Posterior cingulate gyrus (tissue), 11 donors: ENCODE results near the gene DOCK9.
A peak's percentile ranks its signal among the peaks of the same experiment; 100 is the strongest.

Experiments
- DNase-seq, 10 donors: peaks; one replicate each; pipeline versions ENCODE4 v3.0.0 to v3.0.0-alpha.2; 2020 to 2021; ENCODE audit warnings: mixed read lengths in 3 of 10
- intact Hi-C: fragments of 100-400 bp; cut with DNase I; formaldehyde crosslinking; loops from one replicate; pipeline ENCODE4 v1.15.1; 2023

The DOCK9 gene

DNA sequence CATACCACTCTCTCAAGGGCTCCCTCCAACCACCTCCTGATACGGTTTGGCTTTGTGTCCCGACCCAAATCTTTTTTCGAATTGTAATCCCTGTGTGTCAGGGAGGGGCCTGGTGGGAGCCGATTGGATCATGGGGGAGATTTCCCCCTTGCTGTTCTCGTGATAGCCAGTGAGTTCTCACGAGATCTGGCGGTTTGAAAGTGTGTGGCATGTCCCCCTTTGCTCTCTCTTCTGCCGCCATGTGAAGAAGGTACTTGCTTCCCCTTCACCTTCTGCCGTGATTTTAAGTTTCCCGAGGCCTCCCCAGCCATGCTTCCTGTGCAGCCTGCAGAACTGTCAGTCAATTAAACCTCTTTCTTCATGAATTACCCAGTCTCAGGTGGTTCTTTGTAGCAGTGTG lies 190.7 kb downstream of the DOCK9 start:
- intact Hi-C loops = no loop called here
- DNase-seq = no peak

DNA sequence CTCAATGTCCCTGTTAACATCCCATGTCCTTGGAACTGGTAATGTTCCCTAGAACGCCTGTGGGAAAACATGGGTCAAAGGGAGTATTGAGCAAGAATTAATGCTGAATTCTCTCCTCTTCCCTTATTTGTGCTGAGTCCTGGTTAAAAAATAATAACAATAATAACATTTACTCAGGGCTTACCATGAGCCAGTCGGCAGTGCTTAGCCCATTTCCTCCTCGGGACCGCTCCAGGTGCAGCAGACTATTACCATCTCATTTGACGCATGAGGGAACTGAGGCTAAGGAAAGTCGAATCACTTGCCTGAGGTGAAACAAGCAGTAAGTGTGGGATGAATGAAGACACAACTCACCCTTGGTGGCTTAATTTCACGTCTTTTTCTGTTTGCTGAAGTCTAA lies 191.8 kb downstream of the DOCK9 start:
- no peak for DNase-seq
- intact Hi-C loops = no loop called here

DNA sequence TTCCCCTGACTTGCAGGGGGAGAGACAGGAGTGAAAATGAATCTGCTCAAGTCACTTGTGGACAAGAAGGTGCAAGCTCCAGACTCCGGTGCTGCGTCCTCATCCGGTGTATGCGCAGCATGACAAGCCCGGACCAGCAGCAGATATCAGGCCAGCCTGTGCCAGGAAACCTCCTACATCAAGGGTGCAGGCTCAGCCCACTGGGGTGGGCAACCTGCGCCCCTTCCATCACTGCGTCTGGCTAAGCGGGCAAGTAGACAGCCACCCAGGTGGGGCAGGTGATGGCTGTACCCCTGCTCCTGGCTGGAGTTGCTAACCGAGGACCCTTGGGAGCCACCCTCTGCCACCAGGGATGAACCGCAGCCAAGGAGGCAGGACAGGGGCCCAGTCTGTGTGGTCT lies 192.5 kb downstream of the DOCK9 start:
- intact Hi-C loops = no loop called here
- no peak for DNase-seq

DNA sequence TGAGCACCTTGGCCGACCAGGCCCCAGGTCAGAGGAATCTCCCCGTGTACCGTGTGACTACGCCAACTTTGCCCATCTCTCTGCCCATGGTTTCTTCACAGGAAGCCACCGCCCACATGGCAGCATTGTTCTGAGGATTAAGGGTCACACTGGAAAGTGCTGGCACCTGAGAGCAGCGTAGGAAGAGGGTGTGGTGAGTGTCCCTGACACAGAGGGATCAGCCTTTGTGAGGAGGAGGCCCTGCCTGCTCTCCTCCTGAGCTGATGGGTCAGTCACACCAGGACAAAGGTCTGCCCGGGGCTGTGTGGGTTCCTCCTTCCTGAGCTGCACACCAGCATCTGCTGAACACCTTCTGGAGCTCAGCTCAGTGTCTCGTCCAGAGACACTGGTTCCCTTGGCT lies 193.2 kb downstream of the DOCK9 start:
- no peak for DNase-seq
- intact Hi-C loops = no loop called here

DNA sequence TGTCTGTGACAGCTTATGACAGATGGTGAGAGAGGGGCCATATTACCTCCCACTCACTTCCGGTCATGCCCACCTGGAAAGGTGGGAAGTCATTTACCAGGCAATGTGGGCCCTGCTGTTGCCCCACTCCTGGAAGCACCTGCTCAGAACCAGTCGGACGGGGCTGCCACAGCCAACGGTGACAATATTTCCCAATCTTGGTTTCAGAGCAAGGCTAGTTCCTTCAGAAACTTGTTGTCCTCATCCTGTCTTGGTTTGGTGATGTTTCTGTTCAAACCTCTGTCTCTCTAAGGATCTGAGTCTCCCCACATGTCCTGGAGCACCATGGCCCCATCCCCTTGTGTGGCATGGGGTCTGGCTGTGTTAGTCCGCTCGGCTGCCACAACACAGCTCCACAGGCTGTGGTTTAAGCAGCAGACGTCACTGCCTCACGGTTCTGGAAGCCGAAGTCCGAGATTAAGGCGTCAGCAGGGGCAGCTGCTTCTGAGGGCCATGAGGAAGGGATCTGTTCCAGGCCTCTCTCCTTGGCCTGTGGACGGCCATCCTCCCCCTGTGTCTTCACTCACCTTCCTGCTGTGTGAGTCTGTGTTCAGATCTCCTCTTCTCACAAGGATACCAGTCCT lies 193.9 kb downstream of the DOCK9 start:
- intact Hi-C loops = no loop called here
- DNase-seq = no peak

DNA sequence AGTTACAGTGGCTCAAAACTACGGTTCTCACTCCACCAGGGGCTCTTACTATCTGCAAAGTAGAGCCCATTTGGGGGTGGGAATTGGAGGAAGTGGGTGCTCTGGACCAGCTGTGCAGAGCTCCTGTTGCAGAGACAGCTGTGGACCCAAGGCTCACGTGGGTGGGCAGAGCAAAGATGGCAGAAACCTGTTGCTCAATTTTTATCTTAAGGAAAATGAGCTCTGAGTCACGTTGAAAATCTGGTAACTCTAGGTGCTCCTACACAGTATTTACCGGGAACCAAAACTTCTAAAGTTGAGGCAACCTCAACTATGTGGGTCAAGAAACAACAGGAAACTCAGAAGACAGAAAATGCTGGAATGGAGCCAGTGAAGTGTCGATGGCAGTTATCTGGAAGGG lies 195.2 kb downstream of the DOCK9 start:
- intact Hi-C loops = no loop called here
- no peak for DNase-seq

DNA sequence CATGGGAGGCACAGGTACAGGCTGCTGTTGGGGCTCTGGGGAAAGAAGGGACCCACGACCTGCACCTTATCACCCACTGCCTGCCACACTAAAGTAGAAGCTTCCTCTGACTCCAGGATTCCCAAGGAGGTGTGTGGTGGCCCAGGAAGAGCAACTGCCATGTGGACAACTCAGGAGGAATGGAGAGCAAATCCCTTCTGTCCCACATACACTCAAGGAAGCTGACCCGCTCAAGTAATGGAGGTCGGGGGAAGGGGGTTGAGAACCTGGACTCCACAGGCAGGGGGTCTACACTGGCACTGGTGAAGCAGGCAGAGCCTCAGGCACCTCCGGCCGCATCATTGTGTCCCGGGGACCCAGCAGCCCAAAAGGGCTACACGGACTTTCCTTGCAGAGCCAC lies 196.0 kb downstream of the DOCK9 start:
- intact Hi-C loops = no loop called here

DNA sequence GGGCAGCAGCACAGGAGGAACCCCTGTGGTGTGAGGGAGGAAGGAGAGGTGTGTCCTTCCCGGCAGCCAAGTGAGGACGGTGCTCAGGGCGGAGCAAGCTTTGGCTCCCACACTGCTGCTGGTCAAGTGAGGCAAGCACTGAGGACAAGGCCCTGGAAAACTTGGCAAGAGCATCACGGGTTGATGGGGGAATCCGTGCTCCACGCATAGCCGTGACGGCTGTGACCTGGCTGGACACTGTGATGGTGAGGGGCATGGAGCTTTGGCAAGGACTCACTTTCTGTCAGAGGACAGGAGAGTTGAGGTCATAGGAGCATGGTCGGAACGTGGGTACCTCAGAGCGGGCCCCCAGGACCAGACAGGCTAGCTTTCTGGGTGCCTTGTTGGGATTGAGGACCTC lies 196.4 kb downstream of the DOCK9 start:
- intact Hi-C loops = no loop called here
- no peak for DNase-seq

More for the DNA sequence above, 196.0 kb downstream of the DOCK9 start:
- no peak for DNase-seq

DNA sequence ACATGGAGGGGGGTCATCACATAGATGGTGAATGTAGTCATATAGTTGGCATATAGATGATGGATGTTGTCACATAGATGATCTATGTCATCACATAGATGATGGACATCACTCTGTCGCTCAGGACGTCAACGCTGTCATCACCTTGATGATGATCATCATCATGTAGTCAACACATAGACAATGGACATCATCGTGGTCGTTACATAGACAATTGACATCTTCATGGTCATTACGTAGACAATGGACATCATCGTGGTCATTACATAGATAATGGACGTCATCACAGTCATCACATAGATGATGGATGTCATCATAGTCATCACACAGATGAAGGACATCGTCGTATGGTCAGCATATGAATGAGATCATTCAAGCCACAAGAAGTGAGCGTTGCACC lies 196.8 kb downstream of the DOCK9 start:
- intact Hi-C loops = no loop called here

DNA sequence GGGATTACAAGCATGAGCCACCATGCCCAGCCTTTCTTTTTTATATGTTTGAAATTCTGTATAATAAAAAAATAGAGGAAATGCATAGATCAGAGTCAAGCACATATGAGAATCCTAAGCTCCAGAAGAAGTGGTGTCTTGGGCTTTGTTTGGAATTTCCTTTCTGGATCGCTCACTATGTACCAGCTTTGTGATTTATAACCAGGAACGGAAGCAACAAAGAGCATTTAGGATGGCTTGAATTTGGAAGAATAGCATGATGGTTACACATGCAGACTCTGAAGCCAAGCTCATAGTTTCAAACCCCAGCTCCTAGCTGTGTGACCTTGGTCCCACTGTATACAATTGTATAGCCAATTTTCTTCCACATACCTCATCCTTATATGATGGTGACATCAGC lies 197.4 kb downstream of the DOCK9 start:
- intact Hi-C loops = no loop called here
- DNase-seq = no peak

More for the DNA sequence above, 196.8 kb downstream of the DOCK9 start:
- no peak for DNase-seq

DNA sequence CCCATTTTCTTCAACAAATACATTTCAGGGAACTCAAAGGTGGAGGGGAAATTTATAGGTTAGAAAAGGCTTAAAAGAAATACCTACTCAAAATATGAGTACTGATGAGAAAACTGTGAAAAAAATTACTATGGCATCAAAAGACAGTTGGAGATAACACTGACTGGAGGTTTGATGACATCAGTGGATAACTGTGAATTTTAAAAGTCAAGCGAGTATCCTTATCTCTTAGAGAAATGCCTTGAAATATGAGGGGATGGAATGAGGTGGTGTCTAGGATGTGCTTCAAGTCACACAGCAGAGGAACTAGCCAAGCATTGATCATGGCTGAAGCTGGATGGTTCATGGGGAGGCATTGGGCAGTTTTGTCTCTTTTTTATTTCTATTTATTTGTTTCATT lies 198.2 kb downstream of the DOCK9 start:
- intact Hi-C loops = no loop called here
- no peak for DNase-seq

DNA sequence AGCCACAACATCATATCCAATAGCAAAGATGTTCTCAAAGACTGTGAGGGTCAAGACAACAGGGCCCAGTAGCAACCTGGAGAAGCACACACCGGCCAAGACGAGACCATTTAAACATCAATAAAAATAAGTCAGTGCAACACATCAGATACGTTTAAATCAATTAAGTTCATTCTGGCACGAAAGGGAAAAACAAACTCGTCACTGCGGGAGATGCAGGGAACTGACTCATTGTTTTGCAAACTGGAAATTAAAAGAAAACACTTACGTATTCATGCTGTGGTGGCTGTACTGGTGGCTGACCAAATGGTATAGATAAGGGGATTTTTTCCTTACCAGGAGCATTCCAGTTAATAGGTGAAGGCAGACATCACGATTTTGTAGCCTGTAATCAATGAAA lies 199.1 kb downstream of the DOCK9 start:
- intact Hi-C loops = no loop called here
- peak in 1 of 10 donors; percentile 7 for DNase-seq

DNA sequence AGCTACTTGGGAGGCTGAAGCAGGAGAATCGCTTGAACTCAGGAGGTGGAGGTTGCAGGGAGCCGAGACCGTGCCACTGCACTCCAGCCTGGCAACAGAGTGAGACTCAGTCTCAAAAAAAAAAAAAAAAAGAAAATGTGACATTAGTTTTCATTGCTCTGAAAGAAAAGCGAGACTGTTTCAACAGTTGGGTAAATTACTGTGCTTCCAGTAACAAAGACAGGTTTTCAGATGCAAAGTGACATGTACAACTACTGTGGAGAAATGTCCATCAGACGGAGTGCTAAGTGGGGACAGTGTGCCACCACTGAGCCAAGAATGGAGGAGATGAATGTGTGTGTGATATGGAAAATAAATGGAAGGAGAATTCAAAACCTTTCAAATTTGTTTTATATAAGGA lies 201.2 kb downstream of the DOCK9 start:
- intact Hi-C loops = no loop called here
- DNase-seq = peak in 1 of 10 donors; percentile 1

DNA sequence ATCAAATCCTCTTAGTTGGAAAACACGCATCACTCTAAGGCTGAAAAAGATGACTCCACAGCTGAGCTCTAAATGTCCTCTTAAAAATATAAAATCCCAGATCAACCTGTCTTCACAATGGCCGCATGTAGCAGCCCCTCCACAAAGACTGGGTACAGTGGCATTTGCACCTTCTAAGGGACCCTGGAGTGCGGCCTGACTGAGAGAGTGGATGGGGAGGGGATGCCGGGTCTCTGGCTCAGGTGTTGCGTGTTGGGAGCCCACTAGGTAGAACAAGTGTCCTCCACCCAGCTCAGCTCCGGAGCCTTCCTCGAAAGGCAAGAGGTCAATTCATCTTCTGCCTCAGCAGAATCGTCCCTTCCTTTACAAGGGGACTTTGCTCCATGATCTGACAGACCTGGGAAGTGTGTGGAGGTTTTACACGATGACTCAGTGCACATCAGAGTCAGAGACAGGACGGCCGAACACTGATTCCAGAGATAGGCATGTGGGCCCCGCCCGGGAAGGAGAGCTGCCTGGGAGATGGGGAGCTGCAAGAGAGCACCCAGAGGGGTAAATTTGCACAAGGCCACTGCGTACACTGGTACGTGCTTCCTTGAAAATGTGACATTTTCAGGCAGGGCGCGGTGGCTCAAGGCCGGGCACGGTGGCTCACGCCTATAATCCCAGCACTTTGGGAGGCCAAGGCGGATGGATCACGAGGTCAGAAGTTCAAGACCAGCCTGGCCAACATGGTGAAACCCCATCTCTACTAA lies 201.8 kb downstream of the DOCK9 start:
- intact Hi-C loops = no loop called here
- peak in 1 of 10 donors; percentile 63 for DNase-seq

DNA sequence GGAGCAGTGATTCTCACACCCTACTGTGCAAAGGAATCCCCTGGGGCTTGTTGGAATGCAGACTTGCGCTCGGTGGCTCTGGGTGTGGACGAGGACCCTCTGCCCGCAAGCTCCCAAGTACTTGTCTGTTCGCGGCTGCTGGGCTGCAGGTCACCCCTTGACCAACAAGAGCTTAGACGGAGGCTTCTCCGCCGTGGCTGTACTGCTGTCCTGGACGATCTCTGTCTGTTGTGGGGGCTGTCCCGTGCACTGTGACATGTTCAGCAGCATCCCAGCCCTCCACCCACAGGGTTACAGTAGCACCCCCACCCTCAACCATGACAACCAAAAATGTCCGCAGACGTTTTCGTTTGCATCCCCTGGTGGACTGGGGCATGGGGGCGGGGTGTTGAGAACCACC lies 202.5 kb downstream of the DOCK9 start:
- intact Hi-C loops = no loop called here
- DNase-seq = peak in 1 of 10 donors; percentile 69

DNA sequence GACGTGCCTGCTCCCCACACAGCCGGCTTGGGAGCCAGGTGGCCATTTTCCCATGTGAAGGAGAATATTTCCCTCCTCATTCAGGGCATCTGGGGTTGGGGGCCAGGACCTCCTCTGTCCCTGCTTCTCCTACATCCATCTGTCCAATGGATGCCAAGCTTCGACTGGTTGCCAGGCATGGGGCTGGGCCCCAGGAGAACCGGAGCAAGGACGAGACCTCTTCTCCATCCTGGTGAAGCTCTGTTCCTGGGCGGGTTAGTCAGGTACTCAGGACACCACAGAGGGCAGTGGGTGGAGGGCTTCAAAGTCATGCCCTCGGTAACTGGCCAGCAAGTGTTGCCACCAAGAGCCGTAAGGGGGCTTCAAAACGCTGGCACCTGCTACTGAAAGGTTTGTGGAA lies 203.1 kb downstream of the DOCK9 start:
- peak in 1 of 10 donors; percentile 61 for DNase-seq
- intact Hi-C loops = no loop called here

DNA sequence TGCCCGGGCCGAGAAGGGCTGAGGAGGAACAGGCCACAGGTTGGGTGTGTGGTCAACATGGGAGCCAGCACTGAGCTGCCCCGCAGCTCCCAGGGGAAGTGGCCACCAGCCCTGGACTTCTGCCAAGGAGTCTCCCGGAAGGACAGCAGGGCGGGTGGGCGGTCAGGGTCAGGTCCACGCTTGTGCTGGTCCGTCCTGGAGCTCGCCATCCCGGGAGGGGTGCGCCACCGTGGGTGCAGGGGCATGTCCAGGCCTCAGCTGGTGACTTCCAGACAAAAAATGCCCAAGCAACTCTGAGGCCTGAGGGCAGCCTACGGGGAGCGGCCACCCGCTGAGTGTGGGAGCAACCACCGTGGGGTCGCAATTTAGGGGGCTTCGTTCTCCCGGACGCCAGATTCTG lies 203.9 kb downstream of the DOCK9 start:
- intact Hi-C loops = no loop called here
- peak in 1 of 10 donors; percentile 76 for DNase-seq

DNA sequence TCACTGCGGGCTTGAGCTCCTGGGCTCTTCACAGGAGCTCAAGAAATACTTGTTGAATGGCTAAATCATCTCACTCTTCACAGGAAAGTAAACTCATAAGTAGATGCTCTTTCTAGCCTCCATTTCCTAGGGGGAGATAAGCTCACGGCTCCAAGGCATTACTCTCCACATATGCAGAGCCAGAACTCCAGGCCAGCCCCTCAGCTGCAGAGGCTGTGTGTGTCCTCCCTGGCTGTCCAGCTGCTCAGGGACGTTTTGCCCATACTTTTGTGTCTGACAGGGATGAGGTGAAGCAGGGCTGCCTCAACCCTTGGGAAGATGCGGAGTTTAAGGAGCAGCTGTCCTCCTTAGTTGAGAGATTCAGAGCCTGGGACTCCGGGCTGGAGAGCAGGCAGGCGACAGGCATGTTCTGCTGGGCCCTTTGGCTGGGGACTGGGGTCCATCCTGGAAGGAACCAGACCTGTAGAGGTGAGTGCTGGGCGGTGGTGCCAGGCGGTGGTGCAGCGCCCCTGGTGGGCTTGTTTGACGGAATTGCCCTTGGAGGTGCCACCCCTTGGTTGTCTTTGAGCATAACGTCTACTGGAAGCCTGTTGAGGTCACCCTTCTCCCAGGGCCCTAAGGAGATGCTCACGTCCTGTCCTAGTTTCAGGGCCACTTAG lies 204.9 kb downstream of the DOCK9 start:
- peak in 1 of 10 donors; percentile 77 for DNase-seq
- intact Hi-C loops = no loop called here

DNA sequence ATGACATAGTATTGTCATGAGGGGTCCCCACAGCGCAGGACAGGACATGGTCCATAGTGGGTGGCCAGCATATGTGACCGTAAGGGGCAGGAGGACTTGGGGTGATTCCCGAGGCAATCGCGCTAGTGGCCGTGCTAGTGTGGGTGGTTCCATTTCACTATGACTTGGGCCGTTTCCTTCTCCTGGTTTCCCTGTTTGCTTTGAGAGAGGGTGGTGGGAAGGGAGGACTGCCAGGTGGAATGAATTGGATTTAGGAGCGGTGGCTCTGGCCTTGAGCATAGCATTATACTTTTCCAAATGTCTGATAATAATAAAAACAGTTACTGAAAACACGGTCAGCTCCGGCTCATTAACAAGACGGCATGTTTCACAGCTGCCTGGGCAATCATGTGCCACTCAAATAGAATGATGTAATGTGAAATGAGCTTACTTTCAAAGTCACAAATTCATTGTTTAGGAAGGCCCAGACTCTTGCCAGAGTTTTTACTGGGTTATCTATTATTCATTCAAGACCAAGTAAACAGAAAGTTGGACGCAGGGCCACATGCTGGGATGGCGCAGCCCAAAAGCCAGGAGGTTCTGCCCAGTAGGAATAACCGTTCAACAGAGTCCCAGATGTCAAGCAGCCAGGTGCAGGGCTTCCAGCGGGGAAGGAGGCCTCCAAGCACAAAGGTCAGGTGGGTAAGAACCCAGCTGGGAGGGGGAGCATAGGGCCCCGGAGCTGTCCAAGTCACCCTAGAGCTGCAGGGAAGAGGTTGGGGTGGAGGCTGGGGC lies 205.8 kb downstream of the DOCK9 start:
- intact Hi-C loops = no loop called here

DNA sequence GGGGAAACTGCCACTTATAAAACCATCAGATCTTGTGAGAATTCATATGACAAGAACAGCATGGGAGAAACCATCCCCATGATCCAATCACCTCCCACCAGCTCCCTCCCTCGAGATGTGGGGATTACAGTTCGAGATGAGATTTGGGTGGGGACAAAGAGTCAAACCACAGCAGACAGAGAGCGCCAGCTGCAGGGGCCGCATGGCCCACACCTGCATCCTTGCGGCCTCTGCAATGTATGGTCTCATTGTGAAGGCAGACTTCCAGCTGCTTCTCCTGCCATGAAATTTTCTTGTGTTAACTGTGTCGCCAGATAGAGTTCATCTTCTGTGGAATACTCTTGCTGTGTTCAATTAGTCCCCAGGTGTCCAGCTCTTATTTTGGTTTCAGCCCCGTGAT lies 208.1 kb downstream of the DOCK9 start:
- intact Hi-C loops = no loop called here
- peak in 1 of 10 donors; percentile 3 for DNase-seq

More for the DNA sequence above, 205.8 kb downstream of the DOCK9 start:
- DNase-seq = peak in 1 of 10 donors; percentile 41

DNA sequence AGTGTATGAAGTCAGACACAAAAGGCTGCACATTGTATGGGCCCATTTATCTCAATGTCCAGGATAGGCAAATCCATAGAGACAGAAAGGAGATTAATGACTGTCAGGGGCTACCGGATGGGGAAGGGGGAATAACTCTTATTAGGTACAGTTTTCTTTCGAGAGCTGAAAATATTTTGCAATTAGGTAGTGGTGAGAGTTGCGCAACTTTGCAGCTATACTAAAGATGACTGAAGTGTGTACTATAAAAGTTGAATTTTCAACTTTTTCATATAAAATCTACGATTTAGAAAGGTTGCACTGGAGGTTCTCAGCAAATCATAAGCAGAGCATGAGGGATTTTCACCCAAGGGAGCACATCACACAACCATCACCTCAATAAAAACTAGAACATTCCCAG lies 209.3 kb downstream of the DOCK9 start:
- intact Hi-C loops = no loop called here
- DNase-seq = no peak
